ENCODE measurements around the gene SPACA4. TPM values are rescaled to one million over a fixed set of nuclear protein-coding genes. Genes with fewer than 3 reads are reported as not detected.

SPACA4 gene
- total RNA-seq, 1 experiment from 2014 or later, result not detected

DNA sequence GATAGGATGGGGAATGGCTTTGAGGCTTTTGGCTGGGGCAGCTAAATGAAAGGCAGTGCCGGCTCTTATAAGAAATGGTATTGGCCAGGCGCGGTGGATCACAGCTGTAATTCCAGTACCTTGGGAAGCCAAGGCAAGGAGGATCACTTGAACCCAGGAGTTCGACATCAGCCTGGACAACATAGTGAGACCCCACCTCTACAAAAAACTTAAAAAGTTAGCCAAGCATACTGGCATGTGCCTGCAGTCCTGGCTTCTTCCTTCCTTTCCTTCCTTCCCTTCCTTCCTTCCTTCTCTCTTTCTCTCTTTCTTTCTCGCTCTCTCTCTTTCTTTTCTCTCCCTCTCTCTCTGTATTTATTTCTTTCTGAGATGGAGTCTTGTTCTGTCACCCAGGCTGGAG, 36.3 kb downstream of the SPACA4 start:
- no peaks in the 10 kb centered on the region for H4K20me1 ChIP-seq (ENCODE audit: control insufficient read depth, insufficient read depth, insufficient read length)
- Mint-ChIP-seq H3K9me3 (no peaks in the 10 kb centered on the region; a peak in 1 of 5 replicates), H3K27me3 (ENCODE audit: low read depth) (no peaks in the 10 kb centered on the region; the same call in 1 of the 2 replicates), H3K4me3 (peak overlapping the region in 1 of 2 experiments; percentile 11; a peak in 2 of 5 replicates), H3K4me1 (peaks cover 34 to 35% of the 10 kb centered on the region in 2 experiments), H3K36me3 (ENCODE audit: insufficient read depth in 1 of 3, low read depth in 3 of 3) (peaks cover 14 to 36% (median 36%) of the 10 kb centered on the region in 3 experiments), H3K27ac (peak overlapping the region in 1 of 3 experiments; percentile 42; a peak in 1 of 7 replicates)
- H2BK12ac ChIP-seq (ENCODE audit: insufficient read length, low read depth, low read length), result no peak overlapping the region
- no peak overlapping the region for H4K91ac ChIP-seq (ENCODE audit: insufficient read length, low read depth, low read length)
- no peak overlapping the region for H3K9ac ChIP-seq (ENCODE audit: extremely low read depth, insufficient read length, low read length)
- H3K23ac ChIP-seq (ENCODE audit: insufficient read length, low read depth, low read length), result no peak overlapping the region
- no peak for DNase-seq
- no peaks in the 10 kb centered on the region for H3K9me3 ChIP-seq (ENCODE audit: control insufficient read depth, low read depth, low read length)
- no CpG with 5 or more reads among the region's 5 CpGs for WGBS (ENCODE audit: extremely low coverage, insufficient read length, low lambda C conversion rate)
- no peaks in the 10 kb centered on the region for H3K79me2 ChIP-seq (ENCODE audit: insufficient read depth, low read length)
- no peak overlapping the region for H3T11ph ChIP-seq (ENCODE audit: low read length)
- no peak overlapping the region for H2BK5ac ChIP-seq (ENCODE audit: insufficient read length, low read length)
- H3K27ac ChIP-seq (ENCODE audit: insufficient read length, low read depth, low read length), result no peak overlapping the region
- no peak overlapping the region for H4K5ac ChIP-seq (ENCODE audit: insufficient read length, low read depth, low read length)
- no peak overlapping the region for H3K56ac ChIP-seq (ENCODE audit: insufficient read length, low read depth, low read length)
- no peak overlapping the region for H3K18ac ChIP-seq (ENCODE audit: insufficient read length, low read depth, low read length)
- no peak overlapping the region for H2BK15ac ChIP-seq (ENCODE audit: low read depth, low read length)
- TF ChIP-seq, protein P1, sequence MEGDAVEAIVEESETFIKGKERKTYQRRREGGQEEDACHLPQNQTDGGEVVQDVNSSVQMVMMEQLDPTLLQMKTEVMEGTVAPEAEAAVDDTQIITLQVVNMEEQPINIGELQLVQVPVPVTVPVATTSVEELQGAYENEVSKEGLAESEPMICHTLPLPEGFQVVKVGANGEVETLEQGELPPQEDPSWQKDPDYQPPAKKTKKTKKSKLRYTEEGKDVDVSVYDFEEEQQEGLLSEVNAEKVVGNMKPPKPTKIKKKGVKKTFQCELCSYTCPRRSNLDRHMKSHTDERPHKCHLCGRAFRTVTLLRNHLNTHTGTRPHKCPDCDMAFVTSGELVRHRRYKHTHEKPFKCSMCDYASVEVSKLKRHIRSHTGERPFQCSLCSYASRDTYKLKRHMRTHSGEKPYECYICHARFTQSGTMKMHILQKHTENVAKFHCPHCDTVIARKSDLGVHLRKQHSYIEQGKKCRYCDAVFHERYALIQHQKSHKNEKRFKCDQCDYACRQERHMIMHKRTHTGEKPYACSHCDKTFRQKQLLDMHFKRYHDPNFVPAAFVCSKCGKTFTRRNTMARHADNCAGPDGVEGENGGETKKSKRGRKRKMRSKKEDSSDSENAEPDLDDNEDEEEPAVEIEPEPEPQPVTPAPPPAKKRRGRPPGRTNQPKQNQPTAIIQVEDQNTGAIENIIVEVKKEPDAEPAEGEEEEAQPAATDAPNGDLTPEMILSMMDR (conservative IDR thresholded peaks at IDR 0.05), result no peak
- H3K27me3 ChIP-seq (ENCODE audit: insufficient read depth, low read length), result no peaks in the 10 kb centered on the region
- H3K14ac ChIP-seq (ENCODE audit: insufficient read depth, low read length), result no peak overlapping the region
- no peak overlapping the region for H2BK20ac ChIP-seq (ENCODE audit: low read depth, low read length, poor library complexity, severe bottlenecking)
- H2BK120ac ChIP-seq (ENCODE audit: low read depth, low read length, poor library complexity, severe bottlenecking), result no peak overlapping the region
- H3K4ac ChIP-seq (ENCODE audit: low read depth, low read length), result no peak overlapping the region
- H3K4me1 ChIP-seq (ENCODE audit: insufficient read depth, low read length), result peaks cover 2% of the 10 kb centered on the region; the same call in 1 of the 2 replicates
- no peak overlapping the region for H4K8ac ChIP-seq (replicated peaks; ENCODE audit: insufficient read length, low read depth, low read length)
- peaks cover 16% of the 10 kb centered on the region for H3K23me2 ChIP-seq (ENCODE audit: insufficient read length, low read depth, low read length, poor library complexity, severe bottlenecking)
- H3K4me2 ChIP-seq (ENCODE audit: insufficient read depth, insufficient read length, low read length), result no peak overlapping the region
- no peak overlapping the region for H2AFZ ChIP-seq (ENCODE audit: low read length)
- H2AK5ac ChIP-seq (ENCODE audit: insufficient read length, low read length), result no peak overlapping the region
- no peaks in the 10 kb centered on the region for H3K79me1 ChIP-seq (ENCODE audit: insufficient read depth, low read depth, low read length, poor library complexity, severe bottlenecking)
